GM23338 (cell line): ENCODE data around the gene ETV1. TPM values are rescaled to one million over a fixed set of nuclear protein-coding genes. Genes with fewer than 3 reads are reported as not detected.

Source experiments
- ATAC-seq: fragments of 200-7000 bp; cut with Tn5 transposase; 3 replicates; pipeline ENCODE4 v1.9.1; 2020
- DNase-seq: peaks from one replicate; pipeline ENCODE4 v3.0.0-alpha.2; 2015; ENCODE audit warnings: low spot score
- H2AFZ ChIP-seq: fragments of 200-600 bp; sonication (generic); 2 replicates; pipeline ENCODE4 v1.8.0; 2016; ENCODE audit warnings: antibody characterized with exemption, mild to moderate bottlenecking, moderate library complexity
- H3F3A ChIP-seq: fragments of 200-600 bp; sonication (generic); replicated peaks from 2 replicates; pipeline ENCODE4 v1.8.0; 2017; ENCODE audit warnings: antibody characterized with exemption, mixed run types, low read depth
- H3K27ac ChIP-seq: fragments of 200-600 bp; sonication (generic); 2 replicates; pipeline ENCODE4 v1.6.1; 2016; ENCODE audit warnings: low read depth
- H3K27me3 ChIP-seq: fragments of 200-600 bp; sonication (generic); 2 replicates; pipeline ENCODE4 v1.8.0; 2016; ENCODE audit warnings: mild to moderate bottlenecking, mixed run types, moderate library complexity; ENCODE audit not compliant: insufficient read depth
- H3K36me3 ChIP-seq: fragments of 200-600 bp; sonication (generic); 2 replicates; pipeline ENCODE4 v1.8.0; 2016; ENCODE audit warnings: mild to moderate bottlenecking; ENCODE audit not compliant: insufficient read depth
- H3K4me1 ChIP-seq: fragments of 200-600 bp; sonication (generic); 2 replicates; pipeline ENCODE4 v1.8.0; 2016; ENCODE audit warnings: mild to moderate bottlenecking, moderate library complexity; ENCODE audit not compliant: insufficient read depth
- H3K4me2 ChIP-seq: fragments of 200-600 bp; sonication (generic); 2 replicates; pipeline ENCODE4 v1.7.1; 2017; ENCODE audit warnings: mixed run types
- H3K4me3 ChIP-seq: fragments of 200-600 bp; sonication (generic); 2 replicates; pipeline ENCODE4 v1.6.1; 2016; ENCODE audit warnings: mixed run types
- H3K79me2 ChIP-seq: fragments of 200-600 bp; sonication (generic); replicated peaks from 2 replicates; pipeline ENCODE4 v1.8.0; 2017; ENCODE audit warnings: mild to moderate bottlenecking; ENCODE audit not compliant: insufficient read depth
- H3K9me2 ChIP-seq: fragments of 200-600 bp; sonication (generic); 2 replicates; pipeline ENCODE4 v1.8.0; 2017; ENCODE audit not compliant: insufficient read depth
- H4K20me1 ChIP-seq: fragments of 200-600 bp; sonication (generic); replicated peaks from 2 replicates; pipeline ENCODE4 v1.8.0; 2017; ENCODE audit warnings: mild to moderate bottlenecking; ENCODE audit not compliant: insufficient read depth
- H3K27ac Mint-ChIP-seq: 2 replicates; pipeline ENCODE4 v1.8.0; 2020; ENCODE audit warnings: inconsistent platforms, mild to moderate bottlenecking, moderate library complexity, mixed read lengths
- H3K27me3 Mint-ChIP-seq: 3 replicates; pipeline ENCODE4 v1.8.0; 2022; ENCODE audit warnings: low read depth, mild to moderate bottlenecking, moderate library complexity, mixed read lengths, inconsistent platforms; ENCODE audit not compliant: insufficient read depth, poor library complexity
- H3K36me3 Mint-ChIP-seq: 3 replicates; pipeline ENCODE4 v1.8.0; 2021; ENCODE audit warnings: low read depth, mild to moderate bottlenecking, inconsistent platforms, moderate library complexity, mixed read lengths
- H3K4me1 Mint-ChIP-seq: 3 replicates; pipeline ENCODE4 v1.8.0; 2020; ENCODE audit warnings: mild to moderate bottlenecking, inconsistent platforms, mixed read lengths
- H3K4me3 Mint-ChIP-seq: 3 replicates; pipeline ENCODE4 v1.8.0; 2021; ENCODE audit warnings: moderate library complexity, mild to moderate bottlenecking, inconsistent platforms, mixed read lengths
- H3K9me3 Mint-ChIP-seq: 3 replicates; pipeline ENCODE4 v1.8.0; 2020; ENCODE audit warnings: moderate library complexity, mild to moderate bottlenecking, inconsistent platforms, mixed read lengths
- CREB1 ChIP-seq: fragments of 250-450 bp; sonication (Bioruptor Pico); IDR thresholded peaks from 2 replicates; pipeline ENCODE4 v1.5.0; 2020; ENCODE audit warnings: low read depth, mild to moderate bottlenecking, moderate library complexity
- CTCF ChIP-seq, 2 experiments: fragments of 200-600 bp in 1 of 2; sonication (generic) in 1 of 2; conservative IDR thresholded peaks; 2 replicates each; pipeline versions ENCODE4 v1.5.1 to v1.6.1; 2016 to 2017; ENCODE audit warnings: antibody characterized with exemption in 2 of 2, low read depth in 2 of 2, mild to moderate bottlenecking in 2 of 2, moderate library complexity in 1 of 2
- ETS1 ChIP-seq: IDR thresholded peaks from 2 replicates; pipeline ENCODE4 v1.6.1; 2016; ENCODE audit warnings: antibody characterized with exemption
- EZH2 ChIP-seq: fragments of 200-600 bp; sonication (generic); IDR thresholded peaks from one replicate; pipeline ENCODE4 v1.8.0; 2017; ENCODE audit warnings: antibody characterized with exemption, mild to moderate bottlenecking, low read depth; ENCODE audit not compliant: unreplicated experiment
- EZH2phosphoT487 ChIP-seq: fragments of 200-600 bp; sonication (generic); IDR thresholded peaks from one replicate; pipeline ENCODE4 v1.8.1; 2018; ENCODE audit warnings: antibody characterized with exemption; ENCODE audit not compliant: unreplicated experiment
- JUNB ChIP-seq: IDR thresholded peaks from one replicate; pipeline ENCODE4 v1.6.1; 2016; ENCODE audit warnings: antibody characterized with exemption; ENCODE audit not compliant: unreplicated experiment
- NANOG ChIP-seq: IDR thresholded peaks from 2 replicates; pipeline ENCODE4 v1.6.1; 2016; ENCODE audit warnings: antibody characterized with exemption, borderline replicate concordance
- POLR2AphosphoS5 ChIP-seq: IDR thresholded peaks from 2 replicates; pipeline ENCODE4 v1.6.1; 2016; ENCODE audit warnings: antibody characterized with exemption, low read depth
- REST ChIP-seq: IDR thresholded peaks from one replicate; pipeline ENCODE4 v1.6.1; 2018; ENCODE audit warnings: antibody characterized with exemption; ENCODE audit not compliant: unreplicated experiment
- STAT1 ChIP-seq: IDR thresholded peaks from one replicate; pipeline ENCODE4 v1.6.1; 2016; ENCODE audit warnings: antibody characterized with exemption; ENCODE audit not compliant: unreplicated experiment
- ZNF114 ChIP-seq: fragments of 250-450 bp; sonication (Bioruptor Pico); IDR thresholded peaks from 2 replicates; pipeline ENCODE4 v1.5.0; 2020; ENCODE audit warnings: mild to moderate bottlenecking, moderate library complexity
- ZNF331 ChIP-seq: fragments of 250-450 bp; sonication (Bioruptor Pico); IDR thresholded peaks from 2 replicates; pipeline ENCODE4 v1.5.0; 2020; ENCODE audit warnings: low read depth, mild to moderate bottlenecking, moderate library complexity
- polyA plus RNA-seq: library from polyadenylated mRNA; unstranded; fragments of >200 nt; fragmentation: Nextera tagmentation; extraction: Ambion mirVana; gene quantifications from 2 replicates; pipeline ENCODE4 v1.2.1, GENCODE V29; 2016
- total RNA-seq: library from RNA; depleted of rRNA; stranded (reverse); fragments of >200 nt; shearing (Covaris generic); gene quantifications from 2 replicates; pipeline ENCODE4 v1.2.3, GENCODE V29; 2014

The ETV1 gene
- total and polyA plus RNA-seq, 2 experiments from 2014 or later: 49.4 to 61.9 TPM

- TF ChIP-seq ETS1 (no peak), NANOG (no peak)
Observed at GRCh38 chr7:13874783-13875182, 114.7 kb downstream of the ETV1 start (continued).

- H3K27ac Mint-ChIP-seq: no peak overlapping the region
- Histone ChIP-seq H3K79me2 (no peaks in the 10 kb centered on the region), H2AFZ (no peak overlapping the region), H3K9me2 (no peaks in the 10 kb centered on the region), H3K27ac (no peak overlapping the region), H3K4me2 (no peak overlapping the region), H4K20me1 (no peaks in the 10 kb centered on the region), H3K36me3 (no peaks in the 10 kb centered on the region), H3K4me1 (no peaks in the 10 kb centered on the region), H3K27me3 (no peaks in the 10 kb centered on the region), H3K4me3 (no peak overlapping the region), H3F3A (no peaks in the 10 kb centered on the region)
- no peaks in the 10 kb centered on the region for H3K36me3 Mint-ChIP-seq
- ATAC-seq (no peak), DNase-seq (no peak)
- no peaks in the 10 kb centered on the region for H3K4me1 Mint-ChIP-seq
- peaks cover 5% of the 10 kb centered on the region for H3K27me3 Mint-ChIP-seq
- no peaks in the 10 kb centered on the region for H3K9me3 Mint-ChIP-seq
- H3K4me3 Mint-ChIP-seq: no peak overlapping the region
- TF ChIP-seq EZH2 (no peak), ZNF114 (CRISPR knock-in tag) (no peak), JUNB (no peak), POLR2AphosphoS5 (no peak), NANOG (no peak), CTCF (conservative IDR thresholded peaks at IDR 0.05; ENCODE audit: low read depth in 2 of 2) (no peak), REST (no peak), ZNF331 (CRISPR knock-in tag) (no peak), ETS1 (no peak), STAT1 (no peak), EZH2phosphoT487 (no peak), CREB1 (CRISPR knock-in tag) (no peak)
Observed at GRCh38 chr7:13872709-13873108, 116.8 kb downstream of the ETV1 start.
